ENCODE data around the gene NFILZ. TPM values are rescaled to one million over a fixed set of nuclear protein-coding genes. Genes with fewer than 3 reads are reported as not detected.

NFILZ gene
- total RNA-seq, 1 experiment from 2014 or later = not detected

DNA sequence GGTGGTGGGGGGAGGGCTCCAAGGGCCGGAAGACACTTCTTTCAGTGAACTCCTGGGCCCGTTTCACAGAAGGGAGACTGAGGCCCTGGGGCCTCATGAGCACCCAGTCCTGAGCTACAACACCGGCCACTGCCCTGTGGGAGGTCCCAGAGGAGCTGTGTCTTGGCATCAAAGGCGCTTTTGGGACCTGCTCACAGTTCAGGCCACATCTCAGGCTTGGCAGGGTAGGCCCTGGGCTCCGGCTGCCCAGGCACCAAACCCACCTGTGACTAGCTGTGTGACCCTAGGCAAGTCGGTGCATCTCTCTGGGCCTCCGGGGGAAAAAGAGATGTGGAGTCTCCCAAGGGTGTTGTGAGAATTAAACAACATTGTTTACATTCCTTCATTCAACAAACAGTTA lies 29.5 kb downstream of the NFILZ start:
- Mint-ChIP-seq H3K9me3 (ENCODE audit: low read depth, unreplicated experiment) (no peaks in the 10 kb centered on the region), H3K27ac (ENCODE audit: unreplicated experiment) (no peak overlapping the region), H3K27me3 (ENCODE audit: unreplicated experiment) (peaks cover 81% of the 10 kb centered on the region), H3K36me3 (ENCODE audit: insufficient read depth, unreplicated experiment) (no peaks in the 10 kb centered on the region), H3K4me3 (ENCODE audit: low read depth, unreplicated experiment) (no peak overlapping the region), H3K4me1 (ENCODE audit: low read depth, unreplicated experiment) (peaks cover 8% of the 10 kb centered on the region)
- intact Hi-C loops (cut with micrococcal nuclease; ENCODE audit: unreplicated experiment) = loop anchor here (10.0 kb wide), 1 partner anchor 175 kb away; the partner anchor contains the start of genes MBD3L1 and ZNF558
- TF ChIP-seq, protein P1, sequence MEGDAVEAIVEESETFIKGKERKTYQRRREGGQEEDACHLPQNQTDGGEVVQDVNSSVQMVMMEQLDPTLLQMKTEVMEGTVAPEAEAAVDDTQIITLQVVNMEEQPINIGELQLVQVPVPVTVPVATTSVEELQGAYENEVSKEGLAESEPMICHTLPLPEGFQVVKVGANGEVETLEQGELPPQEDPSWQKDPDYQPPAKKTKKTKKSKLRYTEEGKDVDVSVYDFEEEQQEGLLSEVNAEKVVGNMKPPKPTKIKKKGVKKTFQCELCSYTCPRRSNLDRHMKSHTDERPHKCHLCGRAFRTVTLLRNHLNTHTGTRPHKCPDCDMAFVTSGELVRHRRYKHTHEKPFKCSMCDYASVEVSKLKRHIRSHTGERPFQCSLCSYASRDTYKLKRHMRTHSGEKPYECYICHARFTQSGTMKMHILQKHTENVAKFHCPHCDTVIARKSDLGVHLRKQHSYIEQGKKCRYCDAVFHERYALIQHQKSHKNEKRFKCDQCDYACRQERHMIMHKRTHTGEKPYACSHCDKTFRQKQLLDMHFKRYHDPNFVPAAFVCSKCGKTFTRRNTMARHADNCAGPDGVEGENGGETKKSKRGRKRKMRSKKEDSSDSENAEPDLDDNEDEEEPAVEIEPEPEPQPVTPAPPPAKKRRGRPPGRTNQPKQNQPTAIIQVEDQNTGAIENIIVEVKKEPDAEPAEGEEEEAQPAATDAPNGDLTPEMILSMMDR (IDR thresholded peaks at IDR 0.05; ENCODE audit: unreplicated experiment) = no peak
- CTCF ChIA-PET = no interaction called here
- no TSS peak for BruUV-seq (replicated peaks)
- no peak for DNase-seq

DNA sequence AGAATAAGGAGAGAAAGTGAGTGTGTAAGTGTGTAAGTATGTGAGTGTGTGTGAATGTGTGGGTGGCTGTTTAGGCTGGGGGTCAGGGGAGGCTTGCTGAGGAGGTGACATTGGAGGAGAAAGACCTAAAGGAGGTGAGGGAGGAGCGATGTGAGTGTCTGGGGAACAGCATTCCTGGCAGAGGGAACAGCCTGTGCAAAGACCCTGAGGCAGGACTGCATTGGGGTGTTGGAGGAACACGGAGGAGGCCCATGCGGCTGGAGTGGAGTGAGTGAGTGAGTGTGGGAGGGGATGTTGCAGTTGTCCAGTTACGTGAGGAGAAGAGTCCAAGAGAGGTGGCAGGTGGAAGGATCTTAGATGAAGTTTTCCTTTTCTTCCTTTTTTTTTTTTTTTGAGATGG lies 31.8 kb downstream of the NFILZ start:
- Mint-ChIP-seq H3K27me3 (ENCODE audit: unreplicated experiment) (peaks cover 66% of the 10 kb centered on the region), H3K4me1 (ENCODE audit: low read depth, unreplicated experiment) (no peaks in the 10 kb centered on the region), H3K4me3 (ENCODE audit: low read depth, unreplicated experiment) (no peak overlapping the region), H3K36me3 (ENCODE audit: insufficient read depth, unreplicated experiment) (no peaks in the 10 kb centered on the region), H3K9me3 (ENCODE audit: low read depth, unreplicated experiment) (no peaks in the 10 kb centered on the region), H3K27ac (ENCODE audit: unreplicated experiment) (no peak overlapping the region)
- no peak for DNase-seq
- no TSS peak for BruUV-seq (replicated peaks)
- intact Hi-C loops (cut with micrococcal nuclease; ENCODE audit: unreplicated experiment) = no loop called here
- CTCF ChIA-PET = no interaction called here
- TF ChIP-seq, protein P1 (IDR thresholded peaks at IDR 0.05; ENCODE audit: unreplicated experiment) = no peak

DNA sequence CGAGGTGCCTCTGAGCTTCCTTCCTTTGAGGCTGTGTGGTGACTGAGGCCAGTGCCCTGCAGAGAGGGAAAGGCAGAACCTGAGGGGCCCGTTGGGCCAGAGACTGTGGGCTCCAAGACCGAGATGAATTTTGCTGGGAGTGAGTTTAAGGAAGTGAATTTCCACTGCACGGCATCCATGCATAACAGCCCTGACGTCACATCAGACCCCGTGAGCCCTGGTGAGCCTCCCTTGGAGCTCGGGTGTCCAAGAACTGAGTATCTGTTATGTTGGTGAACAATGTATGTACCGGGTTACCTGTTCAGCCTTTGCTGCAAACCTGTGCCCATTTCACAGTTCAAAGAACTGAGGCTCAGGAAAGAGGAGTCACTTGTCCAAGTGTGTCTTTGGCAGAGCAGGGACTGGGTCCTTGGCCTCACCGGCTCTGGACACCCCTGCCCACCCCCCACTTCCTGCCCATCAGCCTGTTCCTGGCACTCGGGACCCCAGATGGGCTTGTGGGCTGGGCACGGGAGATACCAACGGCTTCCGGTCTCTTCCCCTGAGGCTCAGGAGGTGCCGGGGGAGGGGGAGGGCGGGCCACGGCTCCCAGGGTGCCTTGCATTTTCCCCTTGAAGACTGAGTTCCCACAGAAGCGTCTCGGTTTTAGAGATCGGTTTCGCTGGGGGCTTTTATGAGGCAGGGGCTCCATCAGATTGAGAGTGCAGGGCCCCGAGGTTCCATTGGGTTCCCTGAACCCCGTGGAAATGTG lies 33.7 kb downstream of the NFILZ start:
- no peaks in the 10 kb centered on the region for H3K9me3 Mint-ChIP-seq (ENCODE audit: low read depth, unreplicated experiment)
- no peaks in the 10 kb centered on the region for H3K36me3 Mint-ChIP-seq (ENCODE audit: insufficient read depth, unreplicated experiment)
- BruUV-seq (replicated peaks) = no TSS peak
- CTCF ChIA-PET = no interaction called here
- no peak overlapping the region for H3K27ac Mint-ChIP-seq (ENCODE audit: unreplicated experiment)
- no peak for DNase-seq
- intact Hi-C loops (cut with micrococcal nuclease; ENCODE audit: unreplicated experiment) = no loop called here
- no peaks in the 10 kb centered on the region for H3K4me1 Mint-ChIP-seq (ENCODE audit: low read depth, unreplicated experiment)
- H3K27me3 Mint-ChIP-seq (ENCODE audit: unreplicated experiment) = peaks cover 48% of the 10 kb centered on the region
- H3K4me3 Mint-ChIP-seq (ENCODE audit: low read depth, unreplicated experiment) = no peak overlapping the region
- TF ChIP-seq, protein P1 (IDR thresholded peaks at IDR 0.05; ENCODE audit: unreplicated experiment) = no peak

DNA sequence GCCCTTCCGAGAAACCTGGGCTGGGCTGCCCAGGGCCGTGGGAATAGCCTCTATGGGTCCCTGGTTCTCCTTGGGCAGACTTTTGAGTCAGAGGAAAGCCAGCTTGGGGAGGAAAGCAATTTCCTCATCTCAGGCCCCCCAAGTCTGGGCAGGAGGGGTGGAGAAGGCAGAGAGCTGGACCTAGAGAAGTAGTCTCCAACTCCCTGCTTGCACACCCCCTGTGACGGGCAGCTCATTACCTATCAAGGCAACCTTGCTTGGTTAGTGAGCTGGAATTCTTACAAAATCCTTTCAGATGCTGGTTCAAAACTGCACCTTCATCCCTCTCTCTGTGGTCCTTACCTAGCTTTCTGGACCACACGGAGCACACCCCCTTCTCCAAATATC lies 34.2 kb downstream of the NFILZ start:
- no peaks in the 10 kb centered on the region for H3K9me3 Mint-ChIP-seq (ENCODE audit: low read depth, unreplicated experiment)
- peaks cover 42% of the 10 kb centered on the region for H3K27me3 Mint-ChIP-seq (ENCODE audit: unreplicated experiment)
- H3K36me3 Mint-ChIP-seq (ENCODE audit: insufficient read depth, unreplicated experiment) = no peaks in the 10 kb centered on the region
- TF ChIP-seq, protein P1 (IDR thresholded peaks at IDR 0.05; ENCODE audit: unreplicated experiment) = no peak
- H3K27ac Mint-ChIP-seq (ENCODE audit: unreplicated experiment) = no peak overlapping the region
- intact Hi-C loops (cut with micrococcal nuclease; ENCODE audit: unreplicated experiment) = no loop called here
- no TSS peak for BruUV-seq (replicated peaks)
- H3K4me3 Mint-ChIP-seq (ENCODE audit: low read depth, unreplicated experiment) = no peak overlapping the region
- DNase-seq = no peak
- no peaks in the 10 kb centered on the region for H3K4me1 Mint-ChIP-seq (ENCODE audit: low read depth, unreplicated experiment)
- CTCF ChIA-PET = no interaction called here

Measured in Calu3 (cell line).